Measurements from ENCODE around the gene FOXL3.

The FOXL3 gene

DNA sequence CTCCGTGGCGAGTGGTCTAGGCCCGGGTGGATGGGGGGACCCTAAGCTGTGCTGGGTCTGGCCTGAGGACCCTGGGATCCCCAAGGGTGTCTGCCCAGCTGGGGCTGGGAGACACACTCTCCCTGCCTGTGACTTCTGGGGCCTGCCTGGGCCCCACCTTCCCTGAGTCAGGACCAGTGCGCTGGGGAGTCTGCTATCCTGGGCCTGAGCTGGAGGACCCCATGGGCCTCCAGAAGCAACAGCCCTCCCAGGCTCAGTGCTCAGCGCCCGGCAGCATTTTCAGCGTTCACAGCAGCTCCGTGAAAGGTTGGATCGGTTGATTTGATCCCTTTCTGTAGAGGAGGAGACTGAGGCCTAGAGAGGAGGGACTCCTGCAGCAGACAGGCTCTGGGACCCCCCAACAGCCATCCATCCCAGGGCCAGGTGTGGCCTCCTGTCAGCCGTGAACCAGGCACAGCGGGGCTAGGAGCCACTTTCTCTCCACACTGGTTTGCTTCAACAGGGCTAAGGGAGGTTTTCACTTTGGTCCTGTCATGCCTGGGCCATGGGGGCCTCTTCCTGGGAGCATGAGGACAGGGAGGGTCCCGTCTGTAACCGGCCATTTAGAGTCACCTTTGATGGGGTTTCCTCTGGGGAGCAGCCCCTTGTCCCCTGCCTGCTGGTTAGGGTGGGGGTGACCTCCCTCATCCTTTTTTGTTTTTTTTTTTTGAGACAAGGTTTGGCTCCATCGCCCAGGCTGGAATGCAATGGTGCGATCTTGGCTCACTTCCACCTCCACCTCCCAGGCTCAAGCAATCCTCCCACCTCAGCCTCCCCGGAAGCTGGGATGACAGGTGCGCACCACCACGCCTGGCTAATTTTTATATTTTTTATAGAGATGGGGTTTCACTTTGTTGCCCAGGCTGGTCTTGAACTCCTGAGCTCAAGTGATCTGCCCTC is 12.4 kb downstream of the FOXL3 start:
- no peaks in the 10 kb centered on the region for H3K27me3 ChIP-seq (ENCODE audit: low read depth)
- in situ Hi-C loops (cut with MboI; ENCODE audit: low sequenced_read_pairs), result no loop called here
- H3K4me1 ChIP-seq, result no peaks in the 10 kb centered on the region
- DNase-seq (ENCODE audit: low spot score in 2 of 2), result no peak
- H3K36me3 ChIP-seq (replicated peaks), result no peaks in the 10 kb centered on the region
- no peak overlapping the region for H3K4me3 ChIP-seq
- H3K9me3 ChIP-seq, result no peaks in the 10 kb centered on the region

- Histone ChIP-seq H3K27me3 (ENCODE audit: low read depth) (no peaks in the 10 kb centered on the region), H3K4me1 (no peaks in the 10 kb centered on the region), H3K36me3 (replicated peaks) (no peaks in the 10 kb centered on the region), H3K4me3 (no peak overlapping the region), H3K9me3 (0 out of 2 replicates have a peak, but pooled peaks cover 2% of the 10 kb centered on the region)
- DNase-seq (ENCODE audit: low spot score in 2 of 2), result no peak
- in situ Hi-C loops (cut with MboI; ENCODE audit: low sequenced_read_pairs), result no loop called here
These were observed 13.5 kb downstream of the FOXL3 start for GRCh38 chr7:303425-303824.

DNA sequence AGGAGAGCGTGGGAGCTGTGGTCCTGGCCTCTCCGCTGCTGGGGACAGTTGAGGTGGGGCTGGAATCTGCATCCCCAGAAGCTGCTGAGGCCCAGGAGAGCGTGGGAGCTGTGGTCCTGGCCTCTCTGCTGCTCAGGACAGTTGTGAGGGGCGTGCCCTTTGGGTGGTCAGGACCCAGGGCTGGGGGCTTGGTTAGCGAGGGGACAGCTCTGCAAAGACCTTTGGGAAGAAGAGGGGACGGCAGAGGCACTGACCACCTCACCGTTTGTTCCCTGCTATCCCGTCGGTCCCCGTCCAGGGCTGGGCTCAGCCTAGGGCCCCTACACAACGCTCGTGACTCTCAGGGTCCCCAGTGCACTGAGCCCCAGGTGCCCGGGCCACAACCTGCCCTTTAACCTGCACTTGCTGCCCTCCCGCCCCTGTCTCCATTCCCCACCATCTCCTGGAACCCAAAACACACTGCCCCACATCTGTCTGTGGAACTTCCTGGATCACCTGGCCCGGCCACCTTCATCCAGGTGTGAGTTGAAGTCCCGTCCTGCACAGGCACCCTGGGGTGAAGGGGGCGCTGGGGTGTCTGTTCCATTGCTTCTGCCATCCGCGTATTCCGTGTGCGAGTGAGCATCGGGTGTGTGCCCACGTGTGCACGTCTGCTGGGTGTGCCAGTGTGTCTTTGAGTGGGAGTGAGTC is 14.1 kb downstream of the FOXL3 start:
- in situ Hi-C loops (cut with MboI; ENCODE audit: low sequenced_read_pairs), result no loop called here
- Histone ChIP-seq H3K27me3 (ENCODE audit: low read depth) (no peaks in the 10 kb centered on the region), H3K9me3 (0 out of 2 replicates have a peak, but pooled peaks cover 2% of the 10 kb centered on the region)

DNA sequence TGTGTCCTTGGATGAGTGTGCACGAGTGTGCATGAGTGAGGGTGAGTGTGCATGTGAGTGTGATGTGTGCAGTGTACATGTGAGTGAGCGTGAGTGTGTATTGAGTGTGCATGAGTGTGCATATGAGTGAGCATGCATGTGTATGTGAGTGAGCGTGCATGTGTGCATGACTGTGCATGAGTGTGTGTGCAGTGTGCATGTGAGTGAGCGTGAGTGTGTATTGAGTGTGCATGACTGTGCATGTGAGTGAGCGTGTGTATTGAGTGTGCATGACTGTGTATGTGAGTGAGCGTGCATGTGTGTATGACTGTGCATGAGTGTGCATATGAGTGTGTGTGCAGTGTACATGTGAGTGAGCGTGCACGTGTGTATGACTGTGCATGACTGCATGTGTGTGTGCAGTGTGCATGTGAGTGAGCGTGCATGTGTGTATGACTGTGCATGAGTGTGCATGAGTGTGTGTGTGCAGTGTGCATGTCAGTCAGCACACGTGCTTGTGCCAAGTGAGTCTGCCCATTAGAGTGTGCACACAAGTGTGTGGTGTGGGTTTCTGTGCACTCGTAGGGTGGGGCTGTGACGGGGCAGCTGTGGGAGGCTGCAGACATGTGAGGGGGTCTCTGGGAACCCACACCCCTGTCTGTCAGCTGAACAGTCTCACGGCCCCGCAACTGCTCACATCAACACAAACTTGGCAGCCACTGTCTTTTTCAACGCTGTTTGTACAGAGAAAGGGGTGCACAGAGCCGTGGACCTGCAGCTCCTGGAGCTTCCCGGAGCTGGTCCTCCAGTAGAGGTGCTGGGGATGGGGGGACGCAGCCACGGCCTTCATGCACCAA is 14.8 kb downstream of the FOXL3 start:
- no peaks in the 10 kb centered on the region for H3K36me3 ChIP-seq (replicated peaks)
- H3K4me1 ChIP-seq, result no peaks in the 10 kb centered on the region
- DNase-seq (ENCODE audit: low spot score in 2 of 2), result no peak
- H3K27me3 ChIP-seq (ENCODE audit: low read depth), result no peaks in the 10 kb centered on the region
- H3K4me3 ChIP-seq, result no peak overlapping the region
- 0 out of 2 replicates have a peak, but pooled peaks cover 2% of the 10 kb centered on the region for H3K9me3 ChIP-seq
- in situ Hi-C loops (cut with MboI; ENCODE audit: low sequenced_read_pairs), result no loop called here

More for the DNA sequence above, 14.1 kb downstream of the FOXL3 start:
- DNase-seq (ENCODE audit: low spot score in 2 of 2), result no peak
- Histone ChIP-seq H3K4me3 (no peak overlapping the region), H3K36me3 (replicated peaks) (no peaks in the 10 kb centered on the region), H3K4me1 (no peaks in the 10 kb centered on the region)

DNA sequence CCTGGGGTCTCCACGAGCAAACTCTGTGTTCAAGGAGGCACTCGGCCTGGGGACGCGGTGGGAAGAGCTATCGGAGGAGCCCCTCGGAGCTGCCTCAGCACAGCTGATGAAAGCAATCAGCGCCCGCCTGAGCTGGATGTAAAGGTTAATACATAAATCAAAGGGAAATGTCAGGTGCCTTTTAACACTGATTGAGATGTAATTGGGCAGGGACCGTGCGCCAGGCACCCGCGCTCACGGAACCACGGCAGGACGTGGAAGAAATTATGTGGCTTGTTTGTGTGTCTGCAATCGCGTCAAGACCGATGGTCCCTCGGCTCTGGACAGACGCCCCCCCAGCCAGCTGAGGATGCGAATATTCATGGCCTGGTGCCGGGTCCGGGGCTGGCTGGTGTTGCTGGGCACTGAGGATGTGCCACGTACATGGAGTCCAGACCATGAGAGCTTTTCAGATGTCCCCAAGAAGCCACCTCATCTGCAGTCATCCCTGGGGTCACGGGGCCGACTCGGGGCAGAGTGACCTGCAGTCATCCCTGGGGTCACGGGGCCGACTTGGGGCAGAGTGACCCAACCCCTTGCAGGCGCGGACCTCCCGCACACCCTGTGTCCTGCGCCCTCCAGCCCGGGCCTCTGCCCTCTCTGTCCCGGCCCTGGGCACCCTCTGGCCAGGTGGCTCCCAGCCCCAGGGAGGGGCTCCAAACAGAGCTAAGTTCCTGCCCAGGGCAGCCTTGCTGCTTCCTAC is 15.6 kb downstream of the FOXL3 start:
- Histone ChIP-seq H3K36me3 (replicated peaks) (no peaks in the 10 kb centered on the region), H3K4me3 (no peak overlapping the region), H3K4me1 (no peaks in the 10 kb centered on the region), H3K27me3 (ENCODE audit: low read depth) (no peaks in the 10 kb centered on the region), H3K9me3 (0 out of 2 replicates have a peak, but pooled peaks cover 2% of the 10 kb centered on the region)
- in situ Hi-C loops (cut with MboI; ENCODE audit: low sequenced_read_pairs), result no loop called here
- DNase-seq (ENCODE audit: low spot score in 2 of 2), result no peak

DNA sequence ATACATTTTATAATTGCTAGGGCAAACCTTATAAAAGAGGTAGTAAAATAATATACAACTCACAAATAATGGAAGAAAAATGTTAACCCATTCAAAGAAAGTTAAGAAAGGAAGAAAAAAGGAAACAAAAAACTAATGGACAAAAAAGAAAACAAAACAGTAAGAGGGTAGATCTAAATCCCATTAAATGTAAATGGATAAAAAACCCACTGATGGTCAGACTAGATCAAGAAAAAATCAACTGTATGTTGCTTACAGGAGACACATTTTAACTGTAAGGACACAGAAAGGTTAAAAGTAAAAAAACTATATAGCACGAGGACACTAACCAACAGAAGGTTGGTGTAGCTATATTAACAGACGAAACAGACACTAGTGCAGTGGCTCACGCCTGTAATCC is 18.0 kb downstream of the FOXL3 start:
- H3K9me3 ChIP-seq, result 0 out of 2 replicates have a peak, but pooled peaks cover 2% of the 10 kb centered on the region

DNA sequence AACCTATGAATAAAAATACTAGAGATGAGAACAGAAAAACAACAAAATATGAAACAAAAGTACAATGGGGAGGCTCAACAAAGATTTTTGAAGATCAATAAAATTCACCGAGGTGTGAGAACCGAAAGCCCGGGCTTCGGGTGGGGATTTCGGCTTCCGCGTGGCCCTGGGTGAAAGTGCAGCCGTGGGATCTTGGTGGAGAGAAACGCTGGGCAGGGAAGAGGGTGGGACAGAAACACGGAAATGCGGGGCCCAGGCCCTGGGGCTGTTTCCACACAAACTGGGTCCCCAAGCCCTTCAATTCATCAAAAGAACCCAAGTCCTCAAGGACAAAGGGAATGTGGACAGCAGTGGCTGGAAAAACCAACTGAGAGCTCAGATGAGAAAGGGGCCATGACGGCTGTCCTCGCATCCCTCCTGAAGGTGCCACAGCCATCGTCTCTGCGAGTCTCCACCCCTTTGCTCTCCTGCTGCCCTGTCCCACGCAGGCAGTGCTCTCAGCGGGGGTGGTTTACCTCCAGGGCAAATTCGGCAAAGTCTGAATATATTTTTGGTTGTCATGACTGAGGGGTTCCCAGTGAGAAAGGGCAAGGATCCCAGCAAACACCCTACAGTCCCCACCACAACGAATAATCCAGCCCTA is 19.7 kb downstream of the FOXL3 start:
- DNase-seq (ENCODE audit: low spot score in 2 of 2), result no peak
- H3K9me3 ChIP-seq, result 0 out of 2 replicates have a peak, but pooled peaks cover 2% of the 10 kb centered on the region
- no peaks in the 10 kb centered on the region for H3K4me1 ChIP-seq
- in situ Hi-C loops (cut with MboI; ENCODE audit: low sequenced_read_pairs), result no loop called here
- no peak overlapping the region for H3K4me3 ChIP-seq
- H3K36me3 ChIP-seq (replicated peaks), result no peaks in the 10 kb centered on the region
- H3K27me3 ChIP-seq (ENCODE audit: low read depth), result peaks cover 22% of the 10 kb centered on the region

More for the DNA sequence above, 18.0 kb downstream of the FOXL3 start:
- peaks cover 12% of the 10 kb centered on the region for H3K27me3 ChIP-seq (ENCODE audit: low read depth)
- DNase-seq (ENCODE audit: low spot score in 2 of 2), result no peak
- no peaks in the 10 kb centered on the region for H3K4me1 ChIP-seq
- in situ Hi-C loops (cut with MboI; ENCODE audit: low sequenced_read_pairs), result no loop called here
- H3K36me3 ChIP-seq (replicated peaks), result no peaks in the 10 kb centered on the region
- H3K4me3 ChIP-seq, result no peak overlapping the region

GRCh38 chr7:311131-311680 is 21.2 kb downstream of the FOXL3 start:
- H3K36me3 ChIP-seq (replicated peaks), result no peaks in the 10 kb centered on the region
- no peak for DNase-seq (ENCODE audit: low spot score in 2 of 2)
- H3K4me1 ChIP-seq, result no peaks in the 10 kb centered on the region
- in situ Hi-C loops (cut with MboI; ENCODE audit: low sequenced_read_pairs), result no loop called here
- H3K4me3 ChIP-seq, result no peak overlapping the region
- H3K27me3 ChIP-seq (ENCODE audit: low read depth), result peaks cover 22% of the 10 kb centered on the region
- H3K9me3 ChIP-seq, result 0 out of 2 replicates have a peak, but pooled peaks cover 2% of the 10 kb centered on the region

DNA sequence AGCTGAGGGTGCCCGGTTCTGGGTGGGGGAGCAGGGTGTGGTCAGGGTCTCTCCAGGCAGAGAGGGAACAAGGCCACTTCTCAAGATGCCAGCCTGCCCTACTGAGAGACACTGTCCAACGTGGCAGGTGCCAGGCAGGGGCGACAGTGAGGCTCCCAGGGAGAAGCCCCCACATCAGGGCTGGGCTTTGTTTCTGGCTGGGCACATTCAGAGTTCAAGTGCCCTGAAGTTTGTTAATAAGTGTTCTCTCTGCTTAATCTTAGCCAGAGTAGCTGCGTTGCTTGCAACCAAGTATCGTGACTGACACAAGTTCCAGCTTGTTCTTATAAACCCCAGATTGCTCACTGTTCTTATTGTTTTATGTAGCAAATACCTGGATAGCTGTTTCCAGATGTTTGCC is 21.8 kb downstream of the FOXL3 start:
- H3K4me3 ChIP-seq, result no peak overlapping the region
- H3K36me3 ChIP-seq (replicated peaks), result no peaks in the 10 kb centered on the region
- in situ Hi-C loops (cut with MboI; ENCODE audit: low sequenced_read_pairs), result no loop called here
- no peaks in the 10 kb centered on the region for H3K4me1 ChIP-seq
- DNase-seq (ENCODE audit: low spot score in 2 of 2), result no peak
- H3K9me3 ChIP-seq, result 0 out of 2 replicates have a peak, but pooled peaks cover 2% of the 10 kb centered on the region
- peaks cover 22% of the 10 kb centered on the region for H3K27me3 ChIP-seq (ENCODE audit: low read depth)

- no peak overlapping the region for H3K4me3 ChIP-seq
- H3K9me3 ChIP-seq, result 0 out of 2 replicates have a peak, but pooled peaks cover 2% of the 10 kb centered on the region
- in situ Hi-C loops (cut with MboI; ENCODE audit: low sequenced_read_pairs), result no loop called here
- peaks cover 22% of the 10 kb centered on the region for H3K27me3 ChIP-seq (ENCODE audit: low read depth)
- DNase-seq (ENCODE audit: low spot score in 2 of 2), result no peak
- H3K36me3 ChIP-seq (replicated peaks), result no peaks in the 10 kb centered on the region
- H3K4me1 ChIP-seq, result no peaks in the 10 kb centered on the region
These were observed 22.5 kb downstream of the FOXL3 start for GRCh38 chr7:312424-312823.

- Histone ChIP-seq H3K9me3 (no peaks in the 10 kb centered on the region), H3K36me3 (replicated peaks) (no peaks in the 10 kb centered on the region), H3K27me3 (ENCODE audit: low read depth) (peaks cover 22% of the 10 kb centered on the region), H3K4me3 (no peak overlapping the region), H3K4me1 (no peaks in the 10 kb centered on the region)
- DNase-seq (ENCODE audit: low spot score in 2 of 2), result no peak
- in situ Hi-C loops (cut with MboI; ENCODE audit: low sequenced_read_pairs), result no loop called here
These were observed 24.9 kb downstream of the FOXL3 start for GRCh38 chr7:314853-315252.

GRCh38 chr7:315516-316265 is 25.7 kb downstream of the FOXL3 start:
- H3K36me3 ChIP-seq (replicated peaks), result no peaks in the 10 kb centered on the region
- no peaks in the 10 kb centered on the region for H3K4me1 ChIP-seq
- no peak overlapping the region for H3K4me3 ChIP-seq
- H3K9me3 ChIP-seq, result no peaks in the 10 kb centered on the region
- in situ Hi-C loops (cut with MboI; ENCODE audit: low sequenced_read_pairs), result no loop called here
- DNase-seq (ENCODE audit: low spot score in 2 of 2), result no peak
- peaks cover 22% of the 10 kb centered on the region for H3K27me3 ChIP-seq (ENCODE audit: low read depth)
